HL-60/S4 treated with phorbol 12-myristate 13-acetate at 8.2 ng/mL for 4 days and 3 days (cell line): Measurements from ENCODE around the gene SLC8A2.
"Not testable (repeated sequence)": the region's sequence is repeated elsewhere in the genome, so short reads cannot be mapped to it uniquely, and the experiment has no call there.

Source experiments
- in situ Hi-C: fragments of 300-500 bp; cut with MboI; formaldehyde crosslinking; loops from 2 replicates; pipeline ENCODE4 v1.15.0; 2022; ENCODE audit warnings: low sequenced_read_pairs

SLC8A2 gene

GRCh38 chr19:47414469-47414868, 57.2 kb downstream of the SLC8A2 start:
- in situ Hi-C loops: no loop called here

- in situ Hi-C loops: no loop called here
Observed at GRCh38 chr19:47413941-47414340, 57.8 kb downstream of the SLC8A2 start.

- in situ Hi-C loops: not testable (repeated sequence)
Observed at GRCh38 chr19:47411696-47412095, 60.0 kb downstream of the SLC8A2 start.

- in situ Hi-C loops: no loop called here
Observed at GRCh38 chr19:47411101-47411500, 60.6 kb downstream of the SLC8A2 start.

GRCh38 chr19:47408156-47408938, 63.3 kb downstream of the SLC8A2 start:
- in situ Hi-C loops: loop anchor here (10.0 kb wide), 1 partner anchor 114 kb away; no protein-coding TSS in a partner anchor

- in situ Hi-C loops: loop anchor here (10.0 kb wide), 1 partner anchor 113 kb away; no protein-coding TSS in a partner anchor
Observed at GRCh38 chr19:47407417-47407774, 64.3 kb downstream of the SLC8A2 start.

- in situ Hi-C loops: loop anchor here (10.0 kb wide), 1 partner anchor 112 kb away; no protein-coding TSS in a partner anchor
Observed at GRCh38 chr19:47406711-47407416, 64.8 kb downstream of the SLC8A2 start.

GRCh38 chr19:47405854-47406417, 65.8 kb downstream of the SLC8A2 start:
- in situ Hi-C loops: loop anchor here (10.0 kb wide), 1 partner anchor 111 kb away; no protein-coding TSS in a partner anchor

GRCh38 chr19:47405197-47405550, 66.5 kb downstream of the SLC8A2 start:
- in situ Hi-C loops: loop anchor here (10.0 kb wide), 1 partner anchor 110 kb away; no protein-coding TSS in a partner anchor

GRCh38 chr19:47404334-47405196, 67.1 kb downstream of the SLC8A2 start:
- in situ Hi-C loops: loop anchor here (10.0 kb wide), 1 partner anchor 110 kb away; no protein-coding TSS in a partner anchor

- in situ Hi-C loops: loop anchor here (10.0 kb wide), 1 partner anchor 108 kb away; no protein-coding TSS in a partner anchor
Observed at GRCh38 chr19:47402504-47402903, 69.2 kb downstream of the SLC8A2 start.

GRCh38 chr19:47398707-47399597, 72.7 kb downstream of the SLC8A2 start:
- in situ Hi-C loops: no loop called here

GRCh38 chr19:47391510-47392223, 80.0 kb downstream of the SLC8A2 start:
- in situ Hi-C loops: no loop called here

GRCh38 chr19:47390533-47391488, 80.9 kb downstream of the SLC8A2 start:
- in situ Hi-C loops: no loop called here

GRCh38 chr19:47389150-47389556, 82.5 kb downstream of the SLC8A2 start:
- in situ Hi-C loops: no loop called here

- in situ Hi-C loops: not testable (repeated sequence)
Observed at GRCh38 chr19:47388721-47389120, 83.0 kb downstream of the SLC8A2 start.

- in situ Hi-C loops: not testable (repeated sequence)
Observed at GRCh38 chr19:47387623-47388022, 84.1 kb downstream of the SLC8A2 start.

- in situ Hi-C loops: not testable (repeated sequence)
Observed at GRCh38 chr19:47386582-47386981, 85.1 kb downstream of the SLC8A2 start.
